ENCODE results near the gene HMOX2.

The HMOX2 gene

GRCh38 chr16:4475880-4476788 is at the start of gene HMOX2:
TSS of gene HMOX2 (plus strand) at chr16:4476398. CDS start at chr16:4505525, 29,127 bp downstream.
- DNase-seq (ENCODE audit: low read depth), result peak; percentile 64

DNA sequence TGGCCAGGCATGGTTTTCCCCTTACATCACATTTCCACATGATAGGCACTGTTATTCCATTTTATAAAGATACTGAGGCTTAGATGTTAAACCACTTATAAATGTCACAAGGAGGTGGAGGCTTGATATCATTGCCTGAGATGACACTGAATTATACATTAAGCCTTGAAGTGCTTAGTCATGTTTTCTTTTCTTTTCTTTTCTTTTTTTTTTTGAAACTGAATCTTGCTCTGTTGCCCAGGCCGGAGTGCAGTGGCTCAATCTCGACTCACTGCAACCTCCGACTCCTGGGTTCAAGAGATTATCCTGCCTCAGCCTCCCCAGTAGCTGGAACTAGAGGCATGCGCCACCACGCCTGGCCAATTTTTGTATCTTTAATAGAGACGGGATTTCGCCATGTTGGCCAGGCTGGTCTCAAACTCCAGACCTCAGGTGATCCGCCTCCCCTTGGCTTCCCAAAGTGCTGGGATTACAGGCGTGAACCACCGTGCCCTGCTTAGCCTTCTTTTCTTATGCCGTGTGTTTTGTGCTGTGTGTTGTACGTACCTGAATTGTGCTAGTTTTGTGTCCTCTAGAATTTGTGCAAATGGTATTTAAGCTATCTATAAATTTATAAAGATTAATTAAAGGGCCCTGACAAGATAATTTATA is 49.4 kb upstream of the HMOX2 start:
- no peak for DNase-seq (ENCODE audit: low read depth)

- DNase-seq (ENCODE audit: low read depth), result no peak
Observed at GRCh38 chr16:4428500-4428899, 47.7 kb upstream of the HMOX2 start.

- no peak for DNase-seq (ENCODE audit: low read depth)
Observed at GRCh38 chr16:4431023-4431422, 45.2 kb upstream of the HMOX2 start.

GRCh38 chr16:4433228-4433627 is 43.0 kb upstream of the HMOX2 start:
- no peak for DNase-seq (ENCODE audit: low read depth)

DNA sequence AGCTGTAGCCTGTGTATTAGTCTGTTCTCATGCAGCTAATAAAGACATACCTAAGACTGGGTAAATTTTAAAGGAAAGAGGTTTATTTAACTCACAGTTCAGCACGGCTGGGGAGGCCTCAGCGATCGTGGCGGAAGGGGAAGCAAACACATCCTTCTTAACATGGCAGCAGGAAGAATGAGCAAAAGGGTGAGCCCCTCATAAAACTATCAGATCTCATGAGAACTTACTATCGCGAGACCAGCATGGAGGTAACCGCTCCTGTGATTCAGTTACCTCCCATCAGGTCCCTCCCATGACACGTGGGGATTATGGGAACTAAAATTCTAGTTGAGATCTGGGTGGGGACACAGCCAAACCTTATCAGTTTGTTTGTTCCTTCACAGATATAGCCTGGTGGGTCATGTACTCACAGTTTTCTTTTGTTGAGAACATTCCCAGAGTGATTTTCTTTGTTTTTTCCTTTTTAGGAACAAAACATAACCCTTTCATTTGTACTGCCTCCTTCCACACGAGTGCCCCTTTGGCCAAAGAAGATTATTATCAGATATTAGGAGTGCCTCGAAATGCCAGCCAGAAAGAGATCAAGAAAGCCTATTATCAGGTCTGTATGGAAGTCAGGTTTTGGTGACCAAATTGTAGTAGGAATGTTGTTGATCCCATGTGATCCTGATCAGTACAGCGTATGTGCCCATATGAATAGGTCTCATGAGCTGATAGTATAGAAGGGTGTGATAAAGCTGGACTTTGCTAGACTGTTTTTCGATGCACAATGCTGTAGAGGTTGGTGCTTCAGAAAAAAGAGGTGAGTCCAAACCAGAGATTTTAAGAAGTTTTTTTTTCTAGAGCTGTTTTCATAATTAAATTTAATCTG is 42.0 kb upstream of the HMOX2 start:
- no peak for DNase-seq (ENCODE audit: low read depth)

GRCh38 chr16:4435337-4436067 is 40.7 kb upstream of the HMOX2 start:
- no peak for DNase-seq (ENCODE audit: low read depth)

DNA sequence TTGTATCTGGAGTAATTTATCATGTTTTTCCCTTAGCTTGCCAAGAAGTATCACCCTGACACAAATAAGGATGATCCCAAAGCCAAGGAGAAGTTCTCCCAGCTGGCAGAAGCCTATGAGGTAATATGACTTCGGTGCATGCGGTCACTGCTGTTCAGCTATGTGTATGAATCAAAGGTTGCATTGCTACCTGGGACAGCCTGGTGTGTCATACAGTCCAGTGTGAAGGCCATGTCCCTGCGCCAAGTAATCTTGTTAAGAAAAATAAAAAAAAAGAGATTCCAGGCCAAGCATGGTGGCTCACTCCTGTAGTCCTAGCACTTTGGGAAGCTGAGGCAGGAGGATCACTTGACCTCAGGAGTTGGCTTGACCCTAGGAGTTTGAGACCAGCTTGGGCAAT is 38.8 kb upstream of the HMOX2 start:
- no peak for DNase-seq (ENCODE audit: low read depth)

GRCh38 chr16:4442371-4442770 is 33.8 kb upstream of the HMOX2 start:
- no peak for DNase-seq (ENCODE audit: low read depth)

- DNase-seq (ENCODE audit: low read depth), result no peak
Observed at GRCh38 chr16:4443271-4443670, 32.9 kb upstream of the HMOX2 start.

DNA sequence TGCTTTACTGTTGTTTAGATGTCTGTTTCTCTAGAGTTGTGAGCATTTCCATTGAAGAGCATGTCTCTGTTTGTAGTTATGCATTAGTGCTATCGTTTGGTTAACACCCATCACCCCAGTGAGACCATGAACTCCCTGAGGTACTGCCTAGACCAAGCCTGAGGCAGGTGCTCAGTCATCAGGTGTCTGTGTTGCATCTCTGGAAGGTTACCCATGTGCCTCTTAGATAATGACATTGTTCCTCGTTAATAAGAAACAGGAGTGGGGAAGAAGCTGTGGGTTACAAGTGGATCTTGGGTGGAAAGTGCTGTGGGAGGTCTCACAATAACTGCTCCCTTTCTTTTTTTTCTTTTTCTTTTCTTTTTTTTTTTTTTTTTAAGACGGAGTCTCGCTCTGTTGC is 32.2 kb upstream of the HMOX2 start:
- DNase-seq (ENCODE audit: low read depth), result no peak

DNA sequence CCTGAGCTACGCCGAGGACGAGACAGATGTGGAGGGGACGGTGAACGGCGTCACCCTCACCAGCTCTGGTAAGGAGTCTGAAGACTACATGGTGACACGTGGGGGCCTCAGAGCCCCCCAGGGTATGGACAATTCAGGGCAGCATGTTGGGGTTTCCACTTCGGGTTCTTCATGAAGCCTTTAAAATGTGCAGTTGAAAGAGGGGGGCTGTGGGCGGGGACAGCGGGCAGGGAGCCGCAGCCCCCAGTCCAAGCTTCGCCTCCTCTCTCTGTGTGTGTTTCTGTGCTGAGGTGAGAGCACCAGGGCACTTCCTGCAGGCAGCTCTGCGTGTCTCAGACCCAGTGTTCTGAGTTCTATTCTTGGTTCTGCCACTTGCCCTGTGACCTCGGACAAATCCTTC is 25.8 kb upstream of the HMOX2 start:
- DNase-seq (ENCODE audit: low read depth), result no peak

DNA sequence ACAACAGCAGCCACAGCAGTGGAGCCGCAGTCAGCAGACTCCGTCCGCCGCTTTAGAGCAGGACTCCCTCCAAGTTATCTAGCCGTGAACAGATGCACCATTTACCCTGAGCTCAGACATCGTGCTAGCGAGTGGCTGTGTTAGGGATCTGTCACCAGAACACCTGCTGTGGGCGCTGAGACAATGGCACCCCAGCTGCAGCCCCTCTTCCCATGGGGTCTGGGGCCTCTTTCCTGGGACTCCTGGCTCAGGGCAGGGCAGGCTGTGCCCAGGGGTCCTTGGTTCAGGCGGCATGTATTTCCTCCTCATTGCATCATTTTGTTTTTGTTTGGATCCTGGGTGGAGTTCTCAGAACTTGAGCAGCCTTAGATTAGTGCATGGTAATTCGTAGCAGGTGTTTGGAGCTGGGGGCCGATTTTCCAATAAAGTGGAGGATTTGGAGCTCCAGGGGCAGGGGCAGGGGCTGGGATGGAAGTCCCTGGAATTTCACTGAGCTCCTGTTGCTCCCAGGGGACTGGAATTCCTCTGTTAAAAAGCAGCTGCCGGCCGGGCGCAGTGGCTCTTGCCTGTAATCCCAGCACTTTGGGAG is 25.2 kb upstream of the HMOX2 start:
- DNase-seq (ENCODE audit: low read depth), result no peak

DNA sequence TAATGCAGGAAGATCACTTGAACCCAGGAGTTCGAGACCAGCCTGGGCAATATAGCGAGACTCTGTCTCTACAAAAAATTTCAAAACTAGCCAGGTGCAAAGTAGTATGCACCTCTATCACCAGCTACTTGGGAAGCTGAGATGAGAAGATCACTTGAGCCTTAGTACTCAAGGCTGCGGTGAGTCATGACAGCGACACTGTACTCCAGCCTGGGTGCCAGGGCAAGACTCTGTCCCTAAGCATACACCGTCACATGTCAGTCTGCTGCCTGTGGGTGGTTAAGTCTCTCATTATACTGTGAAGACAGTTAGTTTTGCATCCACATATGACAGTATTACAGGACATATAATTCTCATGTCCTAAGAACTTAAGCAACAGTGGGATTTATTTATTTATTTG is 23.5 kb upstream of the HMOX2 start:
- DNase-seq (ENCODE audit: low read depth), result no peak

GRCh38 chr16:4454623-4455022 is 21.6 kb upstream of the HMOX2 start:
- no peak for DNase-seq (ENCODE audit: low read depth)

DNA sequence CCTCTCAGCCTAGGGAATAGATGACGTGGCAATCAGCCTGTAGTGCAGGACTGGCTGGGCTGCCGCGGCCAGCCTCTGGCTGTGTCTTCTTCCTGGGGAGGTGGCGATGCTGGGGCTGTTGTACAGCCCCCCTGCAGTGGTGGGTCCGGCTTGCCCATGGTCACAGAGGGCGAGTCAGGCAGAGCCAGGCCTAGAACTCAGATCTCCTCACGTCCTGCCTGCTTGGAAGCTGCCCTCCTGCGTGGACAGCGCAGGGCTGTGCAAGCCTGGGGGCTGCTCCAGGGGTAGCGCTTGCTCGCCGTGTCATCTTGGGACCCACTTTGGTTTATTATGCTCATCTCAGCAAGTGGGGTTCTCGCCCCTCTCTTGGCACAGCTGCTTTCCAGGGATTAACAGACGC is 21.1 kb upstream of the HMOX2 start:
- no peak for DNase-seq (ENCODE audit: low read depth)

GRCh38 chr16:4455951-4456350 is 20.2 kb upstream of the HMOX2 start:
- no peak for DNase-seq (ENCODE audit: low read depth)

GRCh38 chr16:4460936-4461249 is 15.3 kb upstream of the HMOX2 start:
- DNase-seq (ENCODE audit: low read depth), result no peak

- no peak for DNase-seq (ENCODE audit: low read depth)
Observed at GRCh38 chr16:4461250-4462085, 14.7 kb upstream of the HMOX2 start.

DNA sequence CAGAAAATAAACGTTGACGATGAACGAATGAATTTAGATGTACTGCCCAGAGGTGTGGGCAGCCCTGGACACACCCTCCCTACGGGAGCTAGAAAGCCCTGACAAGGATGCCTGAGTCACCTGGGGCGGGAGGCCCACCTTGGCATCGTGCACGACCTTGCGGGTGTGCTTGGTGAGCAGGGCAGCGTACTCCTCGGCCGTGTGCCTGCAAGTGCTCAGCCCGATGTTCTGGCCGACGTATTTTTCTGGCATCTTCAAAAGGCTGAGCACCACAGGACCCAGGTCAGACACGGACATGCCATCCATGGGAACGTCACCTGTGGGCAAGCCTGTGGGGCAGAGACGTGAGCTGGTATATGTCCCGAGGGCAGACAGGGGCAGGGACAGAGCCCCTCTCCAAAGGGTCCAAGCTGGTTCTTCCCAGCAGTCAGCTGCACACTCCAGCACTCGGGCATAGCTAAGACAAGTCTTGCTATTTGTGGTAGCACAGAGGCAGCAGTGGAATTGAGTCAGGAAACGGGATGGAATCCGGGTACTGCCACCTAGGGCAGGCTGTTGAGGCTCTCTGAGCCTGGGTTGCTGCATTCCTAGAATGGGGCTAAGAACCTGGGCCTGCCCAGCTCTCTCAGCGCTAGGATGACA is 12.6 kb upstream of the HMOX2 start:
- DNase-seq (ENCODE audit: low read depth), result no peak

Data from HS-5 (cell line).